Uterus (tissue), 4 donors: ENCODE measurements around the gene BMPR1A. TPM values are rescaled to one million over a fixed set of nuclear protein-coding genes. Genes with fewer than 3 reads are reported as not detected.

Source experiments
- DNase-seq, 2 donors: peaks; one replicate each; pipeline ENCODE4 v3.0.0-alpha.2; 2019 to 2020
- H3K27ac ChIP-seq, 2 donors: fragments of 200-600 bp; sonication (generic); 1 replicate in 1 of 2; 2 replicates in 1 of 2; pipeline ENCODE4 v1.5.1; 2016 to 2018
- H3K27me3 ChIP-seq, 2 donors: fragments of 200-600 bp; sonication (generic); one replicate each; pipeline ENCODE4 v1.5.1; 2018 to 2019; ENCODE audit warnings: control low read depth in 1 of 2
- H3K36me3 ChIP-seq, 2 donors: fragments of 200-600 bp; sonication (generic); one replicate each; pipeline ENCODE4 v1.5.1; 2019; ENCODE audit warnings: control low read depth in 1 of 2
- H3K4me1 ChIP-seq, 2 donors: fragments of 200-600 bp; sonication (generic); one replicate each; pipeline ENCODE4 v1.5.1; 2018 to 2019; ENCODE audit warnings: control low read depth in 1 of 2
- H3K4me3 ChIP-seq, 2 donors: fragments of 200-600 bp; sonication (generic); 1 replicate in 1 of 2; 2 replicates in 1 of 2; pipeline ENCODE4 v1.5.1; 2018 to 2019; ENCODE audit warnings: mild to moderate bottlenecking in 1 of 2
- H3K9me3 ChIP-seq, 2 donors: fragments of 200-600 bp; sonication (generic); one replicate each; pipeline ENCODE4 v1.5.1; 2019; ENCODE audit warnings: control low read depth in 1 of 2
- POLR2A ChIP-seq, 2 donors: fragments of 450-650 bp; IDR thresholded peaks; one replicate each; pipeline ENCODE4 v1.6.1; 2016; ENCODE audit warnings: antibody characterized with exemption in 2 of 2, mild to moderate bottlenecking in 1 of 2, moderate library complexity in 1 of 2
- intact Hi-C: fragments of 100-400 bp; cut with DNase I; formaldehyde crosslinking; loops from one replicate; pipeline ENCODE4 v1.15.1; 2023; ENCODE audit warnings: low total_unique reads
- total RNA-seq, 4 donors: library from RNA; depleted of rRNA in 3 of 4; stranded (reverse); fragments of >200 nt in 3 of 4; gene quantifications; one replicate each; pipeline versions ENCODE4 v1.1.0 to v1.2.4, GENCODE V29; 2014 to 2023
- TF ChIP-seq, protein P1 (sequence below), 4 experiments: fragments of 200-600 bp in 2 of 4; fragments of 450-650 bp in 2 of 4; sonication (generic) in 2 of 4; IDR thresholded peaks; one replicate each; pipeline ENCODE4 v1.5.1; 2016 to 2019; ENCODE audit warnings: antibody characterized with exemption in 4 of 4, mild to moderate bottlenecking in 2 of 4, moderate library complexity in 1 of 4
- donor health status: DM: yes; HTN: yes; CAD: no.

The BMPR1A gene
- total RNA-seq, 4 donors from 2014 or later = 27.4 to 175 (median 69.2) TPM

DNA sequence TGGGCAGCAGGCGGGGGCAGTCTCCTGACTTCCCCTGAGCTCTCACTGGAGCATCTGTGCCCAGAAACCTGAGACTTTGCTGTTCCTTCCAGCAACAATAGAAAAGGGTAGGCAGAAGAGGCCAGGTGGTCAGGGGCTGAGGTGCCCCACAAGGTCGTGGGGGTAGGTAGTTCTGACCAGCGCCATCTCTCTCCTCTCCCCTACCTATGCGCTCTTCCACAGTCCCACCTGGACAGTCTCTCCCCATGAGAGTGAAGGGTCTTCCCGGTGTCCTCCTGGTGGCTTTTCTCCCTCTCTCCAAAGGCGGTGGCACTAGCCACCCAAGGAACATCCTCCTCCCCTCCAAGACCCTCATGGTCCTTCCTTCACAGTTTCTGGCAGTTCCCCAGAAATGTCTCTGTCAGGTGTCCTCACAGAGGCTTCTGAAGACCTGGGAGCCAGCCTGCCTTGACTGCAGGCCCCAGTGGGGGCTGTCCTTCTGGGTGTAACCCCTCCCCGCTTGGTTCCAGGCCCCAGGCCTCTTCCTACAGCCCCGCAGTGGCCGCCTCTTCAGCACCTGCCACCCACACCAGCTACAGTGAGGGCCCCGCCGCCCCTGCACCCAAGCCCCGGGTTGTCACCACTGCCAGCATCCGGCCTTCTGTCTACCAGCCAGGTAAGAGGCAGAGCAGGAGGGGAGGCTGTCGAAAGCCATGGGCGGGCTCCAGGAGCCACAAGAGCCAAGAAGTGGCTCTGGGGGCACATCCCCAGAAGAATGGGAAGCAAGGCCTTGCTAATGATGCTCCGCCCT, 46.8 kb upstream of the BMPR1A start:
- TF ChIP-seq POLR2A (IDR thresholded peaks at IDR 0.05) = no peak
- TF ChIP-seq, protein P1, sequence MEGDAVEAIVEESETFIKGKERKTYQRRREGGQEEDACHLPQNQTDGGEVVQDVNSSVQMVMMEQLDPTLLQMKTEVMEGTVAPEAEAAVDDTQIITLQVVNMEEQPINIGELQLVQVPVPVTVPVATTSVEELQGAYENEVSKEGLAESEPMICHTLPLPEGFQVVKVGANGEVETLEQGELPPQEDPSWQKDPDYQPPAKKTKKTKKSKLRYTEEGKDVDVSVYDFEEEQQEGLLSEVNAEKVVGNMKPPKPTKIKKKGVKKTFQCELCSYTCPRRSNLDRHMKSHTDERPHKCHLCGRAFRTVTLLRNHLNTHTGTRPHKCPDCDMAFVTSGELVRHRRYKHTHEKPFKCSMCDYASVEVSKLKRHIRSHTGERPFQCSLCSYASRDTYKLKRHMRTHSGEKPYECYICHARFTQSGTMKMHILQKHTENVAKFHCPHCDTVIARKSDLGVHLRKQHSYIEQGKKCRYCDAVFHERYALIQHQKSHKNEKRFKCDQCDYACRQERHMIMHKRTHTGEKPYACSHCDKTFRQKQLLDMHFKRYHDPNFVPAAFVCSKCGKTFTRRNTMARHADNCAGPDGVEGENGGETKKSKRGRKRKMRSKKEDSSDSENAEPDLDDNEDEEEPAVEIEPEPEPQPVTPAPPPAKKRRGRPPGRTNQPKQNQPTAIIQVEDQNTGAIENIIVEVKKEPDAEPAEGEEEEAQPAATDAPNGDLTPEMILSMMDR (IDR thresholded peaks at IDR 0.05) = no peak
- no peak for DNase-seq
- Histone ChIP-seq H3K9me3 (no peaks in the 10 kb centered on the region), H3K4me1 (no peaks in the 10 kb centered on the region), H3K27me3 (no peaks in the 10 kb centered on the region), H3K27ac (no peak overlapping the region), H3K4me3 (no peak overlapping the region), H3K36me3 (no peaks in the 10 kb centered on the region)
- intact Hi-C loops = loop anchor here (5.0 kb wide), 1 partner anchor 188 kb away; no protein-coding TSS in a partner anchor

DNA sequence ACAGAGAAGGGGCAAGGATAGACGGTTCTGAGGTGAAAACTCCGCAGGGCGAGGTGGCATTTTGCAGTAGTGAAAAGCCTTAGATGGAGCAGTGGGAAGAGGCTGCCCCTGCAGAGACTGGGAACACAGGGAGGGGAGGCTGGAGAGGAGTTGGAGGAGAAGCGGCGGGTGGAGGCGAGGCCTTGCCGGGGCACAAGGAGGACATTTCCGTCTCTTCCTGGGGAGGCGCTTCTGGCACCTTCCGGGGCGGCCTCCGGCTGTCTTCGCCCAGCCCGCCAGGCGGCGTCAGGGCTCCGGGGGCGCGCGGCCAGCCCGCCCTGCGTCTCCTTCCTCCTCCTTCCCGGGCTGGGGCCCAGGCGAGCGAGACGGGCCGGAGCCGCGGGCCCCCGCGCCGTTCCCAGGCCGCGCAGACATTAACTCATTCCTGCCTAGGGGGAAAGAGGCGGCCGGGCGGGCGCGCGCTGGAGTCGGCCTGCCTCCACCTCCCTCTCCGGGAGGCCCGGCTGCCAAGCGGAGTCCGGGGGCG, 45.4 kb upstream of the BMPR1A start:
- H3K36me3 ChIP-seq = no peaks in the 10 kb centered on the region
- intact Hi-C loops = no loop called here
- H3K4me3 ChIP-seq = peak overlapping the region; percentile 49 to 87
- TF ChIP-seq, protein P1 (IDR thresholded peaks at IDR 0.05) = peak; percentile 69 to 97 (median 91)
- peak; percentile 50 to 87 for TF ChIP-seq POLR2A (IDR thresholded peaks at IDR 0.05)
- H3K9me3 ChIP-seq = no peaks in the 10 kb centered on the region
- peak; percentile 85 to 93 for DNase-seq
- H3K27me3 ChIP-seq = no peaks in the 10 kb centered on the region
- no peaks in the 10 kb centered on the region for H3K4me1 ChIP-seq
- peak overlapping the region; percentile 95 to 99 for H3K27ac ChIP-seq

DNA sequence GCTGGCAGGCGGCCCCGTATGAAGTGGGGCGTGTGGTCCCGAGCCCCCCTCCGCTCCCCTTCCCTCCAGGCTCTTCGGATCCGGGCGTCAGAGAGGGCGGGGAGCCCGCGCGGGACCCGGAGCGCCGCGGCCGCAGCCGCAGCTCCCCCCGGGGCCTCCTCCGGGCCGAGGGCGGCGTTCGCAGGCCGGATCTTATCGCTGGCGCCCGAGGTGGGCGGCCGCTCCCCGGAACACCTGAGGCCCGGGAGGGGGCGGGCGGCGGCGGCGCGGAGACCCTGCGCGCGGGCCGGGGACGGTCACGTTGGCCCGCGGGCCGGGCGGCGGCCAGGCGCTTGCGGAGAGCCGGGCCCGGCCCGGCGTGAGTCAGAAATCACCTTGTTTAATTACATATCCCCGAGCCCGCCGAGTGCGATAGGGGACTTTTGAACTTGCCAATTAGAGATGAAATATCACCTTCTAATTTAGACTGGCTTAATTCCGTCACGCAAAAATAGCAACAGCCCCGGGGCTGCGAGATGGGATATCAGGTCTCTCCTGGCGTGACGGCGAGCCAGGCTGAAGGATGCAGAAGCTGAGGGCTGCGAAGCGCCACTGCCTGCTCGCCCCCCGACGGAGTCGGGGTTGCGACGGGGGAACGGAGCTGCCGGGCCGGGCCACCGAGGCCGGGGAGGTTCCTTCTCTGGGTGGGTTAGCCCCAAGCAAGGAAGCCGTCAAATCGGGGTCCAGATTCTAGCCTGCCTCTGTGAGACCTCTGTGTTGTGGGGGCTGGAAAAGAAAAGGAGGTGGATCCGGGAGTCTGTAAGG, 44.7 kb upstream of the BMPR1A start:
- H3K4me3 ChIP-seq = peak overlapping the region; percentile 49 to 87
- H3K9me3 ChIP-seq = no peaks in the 10 kb centered on the region
- intact Hi-C loops = no loop called here
- no peaks in the 10 kb centered on the region for H3K36me3 ChIP-seq
- DNase-seq = peak; percentile 43 to 57
- H3K4me1 ChIP-seq = no peaks in the 10 kb centered on the region
- TF ChIP-seq POLR2A (IDR thresholded peaks at IDR 0.05) = no peak
- TF ChIP-seq, protein P1 (IDR thresholded peaks at IDR 0.05) = no peak
- peak overlapping the region; percentile 95 to 99 for H3K27ac ChIP-seq
- no peaks in the 10 kb centered on the region for H3K27me3 ChIP-seq

DNA sequence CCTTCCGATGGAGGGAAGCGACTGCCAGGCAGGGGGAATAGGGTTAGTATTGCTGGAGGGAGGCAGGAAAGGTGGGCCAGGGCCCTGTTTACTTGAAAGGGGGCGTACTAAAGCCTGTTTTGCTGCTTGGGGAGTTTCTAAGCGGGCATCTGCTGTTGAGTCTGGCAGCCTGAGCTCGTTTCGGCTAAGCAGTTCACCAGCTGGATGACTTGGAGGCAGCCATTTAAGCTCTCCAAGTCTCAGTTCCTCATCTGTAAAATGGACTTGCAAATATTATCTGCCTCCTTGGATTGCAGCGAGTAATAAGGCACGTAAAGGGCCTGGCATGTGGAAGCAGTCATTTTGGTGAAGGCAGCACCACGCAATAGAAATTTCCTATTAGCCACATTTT, 44.1 kb upstream of the BMPR1A start:
- Histone ChIP-seq H3K4me3 (peak overlapping the region; percentile 49 to 87), H3K4me1 (no peaks in the 10 kb centered on the region), H3K27ac (peak overlapping the region; percentile 95 to 99), H3K9me3 (no peaks in the 10 kb centered on the region), H3K36me3 (no peaks in the 10 kb centered on the region), H3K27me3 (no peaks in the 10 kb centered on the region)
- intact Hi-C loops = no loop called here
- no peak for DNase-seq
- TF ChIP-seq, protein P1 (IDR thresholded peaks at IDR 0.05) = no peak
- TF ChIP-seq POLR2A (IDR thresholded peaks at IDR 0.05) = no peak
